Activated naive CD8-positive, alpha-beta T cell treated with anti-CD3 and anti-CD28 coated beads, Interleukin-2, amount 10 ng/mL, durations not matched to agents 7 days and 5 days (primary cell): ENCODE results near the gene ENTHD1. TPM values are rescaled to one million over a fixed set of nuclear protein-coding genes. Genes with fewer than 3 reads are reported as not detected.

Experiments used
- ATAC-seq: fragments of 150-1000 bp; cut with Tn5 transposase; one replicate; pipeline ENCODE4 v1.10.0; 2021; ENCODE audit warnings: low read depth, moderate library complexity
- POLR2A ChIA-PET: fragments of 350-600 bp; sonication (Branson Sonifier 250); formaldehyde crosslinking; loops from one replicate; lab custom pipeline; 2021; ENCODE audit warnings: antibody characterized with exemption; lab: Charles Lee
- DNase-seq: peaks from one replicate; pipeline ENCODE4 v3.0.0; 2021
- H3K27ac Mint-ChIP-seq: one replicate; pipeline ENCODE4 v1.8.0; 2022; ENCODE audit warnings: mild to moderate bottlenecking, mixed read lengths
- H3K27me3 Mint-ChIP-seq: one replicate; pipeline ENCODE4 v1.8.0; 2022; ENCODE audit warnings: mild to moderate bottlenecking, moderate library complexity, mixed read lengths
- H3K36me3 Mint-ChIP-seq: one replicate; pipeline ENCODE4 v1.8.0; 2021; ENCODE audit warnings: mild to moderate bottlenecking, mixed read lengths
- H3K4me1 Mint-ChIP-seq: one replicate; pipeline ENCODE4 v1.8.0; 2021; ENCODE audit warnings: mixed read lengths
- H3K4me3 Mint-ChIP-seq: one replicate; pipeline ENCODE4 v1.8.0; 2022; ENCODE audit warnings: mild to moderate bottlenecking, moderate library complexity, mixed read lengths
- H3K9me3 Mint-ChIP-seq: one replicate; pipeline ENCODE4 v1.8.0; 2021; ENCODE audit warnings: mixed read lengths
- total RNA-seq, 2 experiments: library from RNA; stranded (reverse); gene quantifications; one replicate each; pipeline ENCODE4 v1.2.3, GENCODE V29; 2021

ENTHD1 gene
- total RNA-seq, 2 experiments from 2014 or later, result 0.11 to 0.34 TPM

GRCh38 chr22:39714321-39714720, 179.2 kb downstream of the ENTHD1 start:
- Mint-ChIP-seq H3K27me3 (peaks cover 13% of the 10 kb centered on the region), H3K9me3 (no peaks in the 10 kb centered on the region), H3K4me1 (peaks cover 4% of the 10 kb centered on the region), H3K4me3 (no peak overlapping the region), H3K27ac (no peak overlapping the region), H3K36me3 (no peaks in the 10 kb centered on the region)
- DNase-seq (no peak), ATAC-seq (no peak)
- POLR2A ChIA-PET, result no interaction called here

- ATAC-seq (no peak), DNase-seq (no peak)
- Mint-ChIP-seq H3K9me3 (no peaks in the 10 kb centered on the region), H3K4me1 (peaks cover 2% of the 10 kb centered on the region), H3K4me3 (no peak overlapping the region), H3K36me3 (no peaks in the 10 kb centered on the region), H3K27ac (no peak overlapping the region), H3K27me3 (peaks cover 13% of the 10 kb centered on the region)
- POLR2A ChIA-PET, result no interaction called here
Measured at GRCh38 chr22:39713799-39714290, 179.7 kb downstream of the ENTHD1 start.

GRCh38 chr22:39712751-39713525, 180.6 kb downstream of the ENTHD1 start:
- no peak overlapping the region for H3K27ac Mint-ChIP-seq

GRCh38 chr22:39712081-39712480, 181.5 kb downstream of the ENTHD1 start:
- ATAC-seq, result no peak
- Mint-ChIP-seq H3K36me3 (no peaks in the 10 kb centered on the region), H3K4me1 (no peaks in the 10 kb centered on the region), H3K27me3 (peaks cover 13% of the 10 kb centered on the region), H3K9me3 (no peaks in the 10 kb centered on the region), H3K4me3 (no peak overlapping the region), H3K27ac (no peak overlapping the region)
- POLR2A ChIA-PET, result no interaction called here
- no peak for DNase-seq

More at GRCh38 chr22:39712751-39713525, 180.6 kb downstream of the ENTHD1 start:
- Mint-ChIP-seq H3K9me3 (no peaks in the 10 kb centered on the region), H3K36me3 (no peaks in the 10 kb centered on the region), H3K4me1 (no peaks in the 10 kb centered on the region), H3K4me3 (no peak overlapping the region), H3K27me3 (peaks cover 13% of the 10 kb centered on the region)
- ATAC-seq (no peak), DNase-seq (no peak)
- POLR2A ChIA-PET, result no interaction called here

- Mint-ChIP-seq H3K36me3 (no peaks in the 10 kb centered on the region), H3K4me3 (no peak overlapping the region), H3K4me1 (no peaks in the 10 kb centered on the region), H3K27me3 (peaks cover 13% of the 10 kb centered on the region), H3K9me3 (no peaks in the 10 kb centered on the region), H3K27ac (no peak overlapping the region)
- POLR2A ChIA-PET, result no interaction called here
- ATAC-seq (no peak), DNase-seq (no peak)
Measured at GRCh38 chr22:39710380-39711150, 183.0 kb downstream of the ENTHD1 start.

- H3K27ac Mint-ChIP-seq, result no peak overlapping the region
- POLR2A ChIA-PET, result no interaction called here
- no peaks in the 10 kb centered on the region for H3K36me3 Mint-ChIP-seq
- no peak overlapping the region for H3K4me3 Mint-ChIP-seq
- H3K27me3 Mint-ChIP-seq, result peaks cover 15% of the 10 kb centered on the region
- H3K4me1 Mint-ChIP-seq, result no peaks in the 10 kb centered on the region
- H3K9me3 Mint-ChIP-seq, result no peaks in the 10 kb centered on the region
- ATAC-seq (no peak), DNase-seq (no peak)
Measured at GRCh38 chr22:39707816-39708215, 185.7 kb downstream of the ENTHD1 start.

- H3K9me3 Mint-ChIP-seq, result no peaks in the 10 kb centered on the region
- H3K4me1 Mint-ChIP-seq, result no peaks in the 10 kb centered on the region
- no peaks in the 10 kb centered on the region for H3K36me3 Mint-ChIP-seq
- DNase-seq, result no peak
- no peak for ATAC-seq
- H3K27me3 Mint-ChIP-seq, result peaks cover 15% of the 10 kb centered on the region
- POLR2A ChIA-PET, result no interaction called here
- H3K4me3 Mint-ChIP-seq, result no peak overlapping the region
- no peak overlapping the region for H3K27ac Mint-ChIP-seq
Measured at GRCh38 chr22:39707351-39707750, 186.2 kb downstream of the ENTHD1 start.

- H3K27me3 Mint-ChIP-seq, result peaks cover 17% of the 10 kb centered on the region
- H3K27ac Mint-ChIP-seq, result no peak overlapping the region
- H3K4me1 Mint-ChIP-seq, result no peaks in the 10 kb centered on the region
- POLR2A ChIA-PET, result no interaction called here
- no peaks in the 10 kb centered on the region for H3K36me3 Mint-ChIP-seq
- DNase-seq (no peak), ATAC-seq (no peak)
- no peaks in the 10 kb centered on the region for H3K9me3 Mint-ChIP-seq
- H3K4me3 Mint-ChIP-seq, result no peak overlapping the region
Measured at GRCh38 chr22:39706376-39707140, 187.0 kb downstream of the ENTHD1 start.

- H3K9me3 Mint-ChIP-seq, result no peaks in the 10 kb centered on the region
- no peak for DNase-seq
- no peak for ATAC-seq
- POLR2A ChIA-PET, result no interaction called here
- peaks cover 12% of the 10 kb centered on the region for H3K27me3 Mint-ChIP-seq
- H3K4me1 Mint-ChIP-seq, result no peaks in the 10 kb centered on the region
- H3K36me3 Mint-ChIP-seq, result no peaks in the 10 kb centered on the region
- H3K4me3 Mint-ChIP-seq, result no peak overlapping the region
- H3K27ac Mint-ChIP-seq, result no peak overlapping the region
Measured at GRCh38 chr22:39705386-39705785, 188.2 kb downstream of the ENTHD1 start.

- DNase-seq (no peak), ATAC-seq (no peak)
- POLR2A ChIA-PET, result no interaction called here
- Mint-ChIP-seq H3K9me3 (no peaks in the 10 kb centered on the region), H3K27me3 (peaks cover 5% of the 10 kb centered on the region), H3K4me1 (no peaks in the 10 kb centered on the region), H3K4me3 (no peak overlapping the region), H3K27ac (no peak overlapping the region), H3K36me3 (no peaks in the 10 kb centered on the region)
Measured at GRCh38 chr22:39703928-39704639, 189.5 kb downstream of the ENTHD1 start.

GRCh38 chr22:39703091-39703490, 190.5 kb downstream of the ENTHD1 start:
- POLR2A ChIA-PET, result no interaction called here
- DNase-seq, result no peak
- Mint-ChIP-seq H3K27ac (no peak overlapping the region), H3K9me3 (no peaks in the 10 kb centered on the region), H3K27me3 (peaks cover 7% of the 10 kb centered on the region), H3K4me3 (no peak overlapping the region), H3K36me3 (no peaks in the 10 kb centered on the region), H3K4me1 (no peaks in the 10 kb centered on the region)
- no peak for ATAC-seq

GRCh38 chr22:39700565-39700964, 193.0 kb downstream of the ENTHD1 start:
- POLR2A ChIA-PET, result no interaction called here
- H3K27ac Mint-ChIP-seq, result no peak overlapping the region

More at GRCh38 chr22:39700565-39700964, 193.0 kb downstream of the ENTHD1 start:
- H3K4me3 Mint-ChIP-seq, result no peak overlapping the region
- peaks cover 13% of the 10 kb centered on the region for H3K27me3 Mint-ChIP-seq
- ATAC-seq, result no peak
- H3K4me1 Mint-ChIP-seq, result no peaks in the 10 kb centered on the region
- DNase-seq, result no peak
- no peaks in the 10 kb centered on the region for H3K9me3 Mint-ChIP-seq
- no peaks in the 10 kb centered on the region for H3K36me3 Mint-ChIP-seq
